ENCODE data around the gene IL20RB. TPM values are rescaled to one million over a fixed set of nuclear protein-coding genes. Genes with fewer than 3 reads are reported as not detected.
"Not testable (repeated sequence)": the region's sequence is repeated elsewhere in the genome, so short reads cannot be mapped to it uniquely, and the experiment has no call there.

IL20RB gene
- total RNA-seq, 2 experiments from 2014 or later: 1.1 to 3.1 TPM

- H4K20me1 ChIP-seq (ENCODE audit: insufficient read depth, low read length): no peaks in the 10 kb centered on the region
- no peak overlapping the region for H3K27ac ChIP-seq (ENCODE audit: low read depth, low read length, poor library complexity, severe bottlenecking)
- H3K4me3 ChIP-seq (ENCODE audit: low read depth, low read length, poor library complexity, severe bottlenecking): no peak overlapping the region
- no peak for DNase-seq (ENCODE audit: low spot score)
- H3K4me1 ChIP-seq (ENCODE audit: insufficient read depth, low read length, poor library complexity, severe bottlenecking): no peaks in the 10 kb centered on the region
- TF ChIP-seq EZH2phosphoT487 (IDR thresholded peaks at IDR 0.05; ENCODE audit: borderline replicate concordance, low read depth, low read length) (no peak), CTCF (conservative IDR thresholded peaks at IDR 0.05; ENCODE audit: low read length) (no peak)
- H2AFZ ChIP-seq (ENCODE audit: low read length): no peak overlapping the region
- no peak overlapping the region for H3K4me2 ChIP-seq (ENCODE audit: low read length)
- CTCF ChIA-PET (ENCODE audit: unreplicated experiment): no interaction called here
- H3K9me3 ChIP-seq (ENCODE audit: low read length): no peaks in the 10 kb centered on the region
- intact Hi-C loops (cut with micrococcal nuclease; ENCODE audit: unreplicated experiment): loop anchor here (5.0 to 10.0 kb wide), 3 partner anchors 149 to 466 kb away; partner anchors contain the start of genes NCK1 and SLC35G2
- no peaks in the 10 kb centered on the region for H3K36me3 ChIP-seq (ENCODE audit: insufficient read depth, low read length)
- no peaks in the 10 kb centered on the region for H3K9me2 ChIP-seq (ENCODE audit: insufficient read depth, low read length)
- BruUV-seq (replicated peaks): no TSS peak
- POLR2A ChIA-PET: no interaction called here
- no peaks in the 10 kb centered on the region for H3K79me2 ChIP-seq (ENCODE audit: insufficient read depth, low read depth, low read length)
Observed at GRCh38 chr3:137011153-137011552, 53.4 kb downstream of the IL20RB start.

- Histone ChIP-seq H3K9me2 (ENCODE audit: insufficient read depth, low read length) (no peaks in the 10 kb centered on the region), H3K79me2 (ENCODE audit: insufficient read depth, low read depth, low read length) (no peaks in the 10 kb centered on the region), H4K20me1 (ENCODE audit: insufficient read depth, low read length) (no peaks in the 10 kb centered on the region), H2AFZ (ENCODE audit: low read length) (no peak overlapping the region), H3K27ac (ENCODE audit: low read depth, low read length, poor library complexity, severe bottlenecking) (no peak overlapping the region), H3K4me2 (ENCODE audit: low read length) (no peak overlapping the region), H3K9me3 (ENCODE audit: low read length) (no peaks in the 10 kb centered on the region), H3K4me3 (ENCODE audit: low read depth, low read length, poor library complexity, severe bottlenecking) (no peak overlapping the region), H3K36me3 (ENCODE audit: insufficient read depth, low read length) (no peaks in the 10 kb centered on the region), H3K4me1 (ENCODE audit: insufficient read depth, low read length, poor library complexity, severe bottlenecking) (no peaks in the 10 kb centered on the region)
- POLR2A ChIA-PET: no interaction called here
- CTCF ChIA-PET (ENCODE audit: unreplicated experiment): interaction anchor here (2.8 kb wide), 1 partner anchor 259 kb away, joined by 21 read pairs; the partner anchor contains the start of gene STAG1
- intact Hi-C loops (cut with micrococcal nuclease; ENCODE audit: unreplicated experiment): loop anchor here (5.0 to 10.0 kb wide), 3 partner anchors 150 to 467 kb away; partner anchors contain the start of genes NCK1 and SLC35G2
- TF ChIP-seq CTCF (conservative IDR thresholded peaks at IDR 0.05; ENCODE audit: low read length) (no peak), EZH2phosphoT487 (IDR thresholded peaks at IDR 0.05; ENCODE audit: borderline replicate concordance, low read depth, low read length) (no peak)
- BruUV-seq (replicated peaks): no TSS peak
- DNase-seq (ENCODE audit: low spot score): no peak
Observed at GRCh38 chr3:137012097-137012501, 54.3 kb downstream of the IL20RB start.

- Histone ChIP-seq H3K9me3 (ENCODE audit: low read length) (no peaks in the 10 kb centered on the region), H4K20me1 (ENCODE audit: insufficient read depth, low read length) (no peaks in the 10 kb centered on the region), H3K4me1 (ENCODE audit: insufficient read depth, low read length, poor library complexity, severe bottlenecking) (no peaks in the 10 kb centered on the region), H3K9me2 (ENCODE audit: insufficient read depth, low read length) (no peaks in the 10 kb centered on the region), H3K79me2 (ENCODE audit: insufficient read depth, low read depth, low read length) (no peaks in the 10 kb centered on the region), H3K27ac (ENCODE audit: low read depth, low read length, poor library complexity, severe bottlenecking) (no peak overlapping the region), H3K4me2 (ENCODE audit: low read length) (peak overlapping the region; percentile 57; the same call in 1 of the 2 replicates), H2AFZ (ENCODE audit: low read length) (peak overlapping the region; percentile 77; the same call in 1 of the 2 replicates), H3K36me3 (ENCODE audit: insufficient read depth, low read length) (no peaks in the 10 kb centered on the region), H3K4me3 (ENCODE audit: low read depth, low read length, poor library complexity, severe bottlenecking) (no peak overlapping the region)
- intact Hi-C loops (cut with micrococcal nuclease; ENCODE audit: unreplicated experiment): loop anchor here (1.0 to 10.0 kb wide), 8 partner anchors 152 to 939 kb away; partner anchors contain the start of genes NCK1, SLC35G2 and STAG1
- ChIA-PET POLR2A (interaction anchor here (0.5 to 1.2 kb wide), 6 partner anchors 201 to 817 kb away, joined by 3 to 4 read pairs (median 3); partner anchors contain the start of genes MSL2 and STAG1), CTCF (ENCODE audit: unreplicated experiment) (interaction anchor here (0.5 to 2.8 kb wide), 5 partner anchors 16 to 943 kb away, joined by 3 to 21 read pairs (median 4); partner anchors contain the start of gene STAG1)
- TF ChIP-seq CTCF (conservative IDR thresholded peaks at IDR 0.05; ENCODE audit: low read length) (peak; percentile 95), EZH2phosphoT487 (IDR thresholded peaks at IDR 0.05; ENCODE audit: borderline replicate concordance, low read depth, low read length) (no peak)
- peak; percentile 84 for DNase-seq (ENCODE audit: low spot score)
- no TSS peak for BruUV-seq (replicated peaks)
Observed at GRCh38 chr3:137013951-137014688, 56.3 kb downstream of the IL20RB start.

- H3K27ac ChIP-seq (ENCODE audit: low read depth, low read length, poor library complexity, severe bottlenecking); H3K4me2 ChIP-seq (ENCODE audit: low read length); H3K4me1 ChIP-seq (ENCODE audit: insufficient read depth, low read length, poor library complexity, severe bottlenecking); H2AFZ ChIP-seq (ENCODE audit: low read length); DNase-seq (ENCODE audit: low spot score); H3K36me3 ChIP-seq (ENCODE audit: insufficient read depth, low read length); H3K9me2 ChIP-seq (ENCODE audit: insufficient read depth, low read length); BruUV-seq (replicated peaks); H3K9me3 ChIP-seq (ENCODE audit: low read length); CTCF ChIA-PET (ENCODE audit: unreplicated experiment); H3K79me2 ChIP-seq (ENCODE audit: insufficient read depth, low read depth, low read length); H3K4me3 ChIP-seq (ENCODE audit: low read depth, low read length, poor library complexity, severe bottlenecking); H4K20me1 ChIP-seq (ENCODE audit: insufficient read depth, low read length): not testable (repeated sequence)
- POLR2A ChIA-PET: interaction anchor here (0.6 kb wide), 1 partner anchor 468 kb away, joined by 3 read pairs; no protein-coding TSS in a partner anchor
- intact Hi-C loops (cut with micrococcal nuclease; ENCODE audit: unreplicated experiment): loop anchor here (10.0 kb wide), 1 partner anchor 473 kb away; no protein-coding TSS in a partner anchor
Observed at GRCh38 chr3:137017316-137017715, 59.5 kb downstream of the IL20RB start.

Data from OCI-LY7 (cell line).